ENCODE results near the gene ITPKC. TPM values are rescaled to one million over a fixed set of nuclear protein-coding genes. Genes with fewer than 3 reads are reported as not detected.

The ITPKC gene
- total RNA-seq, 2 donors from 2014 or later, result 15.2 to 15.6 TPM

- Histone ChIP-seq H3K4me1 (peaks cover 0 to 76% of the 10 kb centered on the region in 2 donors), H3K27ac (peak overlapping the region; percentile 95 to 98), H3K9me3 (no peaks in the 10 kb centered on the region), H3K27me3 (no peaks in the 10 kb centered on the region), H3K4me3 (peak overlapping the region; percentile 80), H3K36me3 (peaks cover under 1% of the 10 kb centered on the region)
- TF ChIP-seq, protein P1, sequence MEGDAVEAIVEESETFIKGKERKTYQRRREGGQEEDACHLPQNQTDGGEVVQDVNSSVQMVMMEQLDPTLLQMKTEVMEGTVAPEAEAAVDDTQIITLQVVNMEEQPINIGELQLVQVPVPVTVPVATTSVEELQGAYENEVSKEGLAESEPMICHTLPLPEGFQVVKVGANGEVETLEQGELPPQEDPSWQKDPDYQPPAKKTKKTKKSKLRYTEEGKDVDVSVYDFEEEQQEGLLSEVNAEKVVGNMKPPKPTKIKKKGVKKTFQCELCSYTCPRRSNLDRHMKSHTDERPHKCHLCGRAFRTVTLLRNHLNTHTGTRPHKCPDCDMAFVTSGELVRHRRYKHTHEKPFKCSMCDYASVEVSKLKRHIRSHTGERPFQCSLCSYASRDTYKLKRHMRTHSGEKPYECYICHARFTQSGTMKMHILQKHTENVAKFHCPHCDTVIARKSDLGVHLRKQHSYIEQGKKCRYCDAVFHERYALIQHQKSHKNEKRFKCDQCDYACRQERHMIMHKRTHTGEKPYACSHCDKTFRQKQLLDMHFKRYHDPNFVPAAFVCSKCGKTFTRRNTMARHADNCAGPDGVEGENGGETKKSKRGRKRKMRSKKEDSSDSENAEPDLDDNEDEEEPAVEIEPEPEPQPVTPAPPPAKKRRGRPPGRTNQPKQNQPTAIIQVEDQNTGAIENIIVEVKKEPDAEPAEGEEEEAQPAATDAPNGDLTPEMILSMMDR (IDR thresholded peaks at IDR 0.05), result no peak
- no peak for DNase-seq (ENCODE audit: low spot score)
Observed at GRCh38 chr19:40717880-40718773, 1.2 kb downstream of the ITPKC start.

DNA sequence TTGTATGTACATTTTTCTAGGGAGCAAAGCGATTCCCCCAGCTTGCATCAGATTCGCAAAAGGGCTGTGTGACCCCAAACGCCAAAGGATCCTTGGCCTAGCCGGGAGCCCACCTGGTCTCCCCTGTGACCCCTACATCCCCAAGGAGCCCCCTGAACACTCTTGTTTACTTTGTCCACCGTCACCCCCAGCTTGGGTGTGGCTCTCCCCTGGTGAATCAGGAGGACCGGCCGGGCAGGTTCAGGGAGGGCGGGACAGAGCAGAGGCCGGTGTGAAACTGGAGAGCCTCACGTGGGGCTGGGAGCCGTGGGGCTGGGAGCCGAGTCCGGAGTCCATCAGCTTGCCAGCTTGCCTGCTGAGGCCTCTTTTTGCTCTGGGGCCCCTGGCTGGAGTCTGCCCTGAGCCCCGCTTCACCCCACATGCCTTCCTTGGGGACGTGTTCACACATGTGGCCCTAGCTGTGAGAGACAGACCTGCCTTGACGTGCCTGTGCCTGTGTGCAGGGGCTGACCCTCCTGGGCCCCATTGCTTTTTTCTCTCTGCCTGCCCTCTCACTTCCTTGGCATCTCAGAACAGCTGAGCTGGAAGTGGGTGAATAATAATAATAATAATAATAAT, 2.0 kb downstream of the ITPKC start:
- peak; percentile 79 for DNase-seq (ENCODE audit: low spot score)
- H3K4me1 ChIP-seq, result peaks cover 0 to 73% of the 10 kb centered on the region in 2 donors

DNA sequence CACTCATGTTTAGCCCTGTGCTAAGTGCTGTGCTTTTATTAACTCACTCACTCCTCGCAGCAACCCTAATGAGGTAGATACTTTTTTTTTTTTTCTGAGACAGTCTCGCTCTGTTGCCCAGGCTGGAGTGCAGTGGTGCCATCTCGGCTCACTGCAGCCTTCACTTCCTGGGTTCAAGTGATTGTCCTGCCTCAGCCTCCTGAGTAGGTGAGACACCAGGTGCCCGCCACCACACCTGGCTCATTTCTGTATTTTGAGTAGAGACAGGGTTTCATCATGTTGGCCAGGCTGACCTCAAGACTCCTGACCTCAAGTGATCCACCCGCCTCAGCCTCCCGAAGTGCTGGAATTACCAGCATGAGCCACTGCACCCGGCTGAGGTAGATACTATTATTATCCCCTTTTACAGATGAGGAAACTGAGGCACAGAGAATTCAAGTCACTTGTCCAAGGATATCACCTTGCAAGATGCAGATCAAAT, 2.5 kb downstream of the ITPKC start:
- H3K4me3 ChIP-seq, result peak overlapping the region; percentile 80
- peaks cover 12% of the 10 kb centered on the region for H3K36me3 ChIP-seq
- H3K9me3 ChIP-seq, result no peaks in the 10 kb centered on the region
- H3K27me3 ChIP-seq, result no peaks in the 10 kb centered on the region
- TF ChIP-seq, protein P1 (IDR thresholded peaks at IDR 0.05), result no peak
- H3K27ac ChIP-seq, result peak overlapping the region; percentile 95 to 98
- no peak for DNase-seq (ENCODE audit: low spot score)
- H3K4me1 ChIP-seq, result peaks cover 0 to 67% of the 10 kb centered on the region in 2 donors

More for the DNA sequence above, 2.0 kb downstream of the ITPKC start:
- Histone ChIP-seq H3K4me3 (peak overlapping the region; percentile 80), H3K27me3 (no peaks in the 10 kb centered on the region), H3K9me3 (no peaks in the 10 kb centered on the region), H3K27ac (peak overlapping the region; percentile 95 to 98), H3K36me3 (peaks cover 8% of the 10 kb centered on the region)
- TF ChIP-seq, protein P1 (IDR thresholded peaks at IDR 0.05), result no peak

GRCh38 chr19:40721140-40721486, 4.2 kb downstream of the ITPKC start:
- Histone ChIP-seq H3K9me3 (no peaks in the 10 kb centered on the region), H3K36me3 (peaks cover 29% of the 10 kb centered on the region), H3K27ac (peak overlapping the region; percentile 95 to 98), H3K4me1 (peaks cover 0 to 53% of the 10 kb centered on the region in 2 donors), H3K27me3 (no peaks in the 10 kb centered on the region), H3K4me3 (peak overlapping the region; percentile 22 to 80)
- TF ChIP-seq, protein P1 (IDR thresholded peaks at IDR 0.05), result no peak
- no peak for DNase-seq (ENCODE audit: low spot score)

- no peak for DNase-seq (ENCODE audit: low spot score)
- Histone ChIP-seq H3K9me3 (no peaks in the 10 kb centered on the region), H3K27ac (peak overlapping the region; percentile 95 to 98), H3K4me3 (no peak overlapping the region), H3K27me3 (no peaks in the 10 kb centered on the region), H3K4me1 (peaks cover 0 to 49% of the 10 kb centered on the region in 2 donors), H3K36me3 (peaks cover 39% of the 10 kb centered on the region)
- TF ChIP-seq, protein P1 (IDR thresholded peaks at IDR 0.05), result no peak
Observed at GRCh38 chr19:40721936-40722661, 5.2 kb downstream of the ITPKC start.

Measured in right atrium auricular region (tissue), 2 donors.